K562 (cell line): ENCODE measurements around the gene PLD1. TPM values are rescaled to one million over a fixed set of nuclear protein-coding genes. Genes with fewer than 3 reads are reported as not detected.

Source experiments
- ATAC-seq: fragments of 200-7000 bp; cut with Tn5 transposase; 3 replicates; pipeline ENCODE4 v1.9.1; 2020; ENCODE audit warnings: moderate library complexity
- BruUV-seq: library from RNA; stranded (reverse); fragments of 400-500 nt; replicated peaks from 2 replicates; lab custom pipeline; 2021; lab: Mats Ljungman, UMichigan
- CTCF ChIA-PET: fragments of 300-600 bp; formaldehyde crosslinking; extraction: SDS; loops from one replicate; lab custom pipeline; 2021; ENCODE audit warnings: low intra/inter-chr PET ratio; lab: Yijun Ruan, JAX
- POLR2A ChIA-PET: fragments of 300-600, 350-650 bp; sonication (Branson Sonifier 250); formaldehyde crosslinking; extraction: SDS; loops from one replicate; lab custom pipeline; 2021; ENCODE audit warnings: antibody characterized with exemption, inconsistent platforms; lab: Yijun Ruan, JAX
- DNase-seq, 4 experiments: peaks; one replicate each; pipeline versions ENCODE4 v3.0.0 to v3.0.0-alpha.2; 2011 to 2018; ENCODE audit warnings: low spot score in 3 of 4, mixed read lengths in 3 of 4; ENCODE audit errors: extremely low read depth in 1 of 4
- FAIRE-seq: peaks from 2 replicates; lab custom pipeline; 2011; peaks lifted over from hg19 to GRCh38; lab: Jason Lieb, UNC
- H2AFZ ChIP-seq: 2 replicates; pipeline ENCODE4 v1.6.0; 2011; ENCODE audit warnings: low read depth, low read length, control low read depth, inconsistent platforms
- H3K27ac ChIP-seq: fragments of 200-600 bp; 3 replicates; pipeline ENCODE4 v1.8.0; 2011; ENCODE audit warnings: low read depth, mild to moderate bottlenecking, control low read depth, inconsistent platforms, low read length, moderate library complexity, mixed read lengths; ENCODE audit errors: extremely low read depth
- H3K27me3 ChIP-seq, 2 experiments: fragments of 300-600 bp in 1 of 2; 2 replicates in 1 of 2; 3 replicates in 1 of 2; pipeline versions ENCODE4 v1.6.0 to v1.8.0; 2011; ENCODE audit warnings: inconsistent platforms in 2 of 2, low read length in 2 of 2, mild to moderate bottlenecking in 1 of 2, mixed read lengths in 1 of 2, moderate library complexity in 1 of 2; ENCODE audit not compliant: control insufficient read depth in 2 of 2, insufficient read depth in 2 of 2
- H3K36me3 ChIP-seq: fragments of 300-600 bp; 3 replicates; pipeline ENCODE4 v1.8.0; 2011; ENCODE audit warnings: mild to moderate bottlenecking, low read length, inconsistent platforms; ENCODE audit not compliant: control insufficient read depth, insufficient read depth
- H3K4me1 ChIP-seq, 2 experiments: fragments of 200-600 bp in 1 of 2; replicated peaks in 1 of 2; 2 replicates in 1 of 2; 3 replicates in 1 of 2; pipeline versions ENCODE4 v1.5.1 to v1.8.0; 2011; ENCODE audit warnings: inconsistent platforms in 2 of 2, low read length in 2 of 2, mild to moderate bottlenecking in 1 of 2, mixed read lengths in 1 of 2, moderate library complexity in 1 of 2; ENCODE audit not compliant: control insufficient read depth in 2 of 2, insufficient read depth in 2 of 2
- H3K4me2 ChIP-seq: 2 replicates; pipeline ENCODE4 v1.6.1; 2011; ENCODE audit warnings: low read length, control low read depth, inconsistent platforms, mixed read lengths; ENCODE audit not compliant: insufficient read depth
- H3K4me3 ChIP-seq: fragments of 200-600 bp; sonication (generic), shearing (Covaris generic); 2 replicates; pipeline ENCODE4 v1.5.1; 2016; ENCODE audit warnings: control low read depth, inconsistent platforms
- H3K79me2 ChIP-seq: fragments of 200-600 bp; 3 replicates; pipeline ENCODE4 v1.8.0; 2011; ENCODE audit warnings: low read length, inconsistent platforms; ENCODE audit not compliant: control insufficient read depth, insufficient read depth
- H3K9ac ChIP-seq, 2 experiments: 2 replicates each; pipeline versions ENCODE4 v1.6.0 to v1.6.1; 2011; ENCODE audit warnings: low read depth in 2 of 2, low read length in 2 of 2, control low read depth in 1 of 2, inconsistent platforms in 1 of 2, mild to moderate bottlenecking in 1 of 2, mixed read lengths in 1 of 2; ENCODE audit not compliant: insufficient read depth in 1 of 2
- H3K9me1 ChIP-seq: one replicate; pipeline ENCODE4 v1.6.0; 2011; ENCODE audit warnings: inconsistent platforms, mild to moderate bottlenecking, low read length, moderate library complexity; ENCODE audit not compliant: control insufficient read depth, insufficient read depth
- H3K9me3 ChIP-seq: replicated peaks from 2 replicates; pipeline ENCODE4 v1.5.1; 2011; ENCODE audit warnings: low read depth, low read length, inconsistent platforms; ENCODE audit not compliant: control insufficient read depth, insufficient read depth
- H4K20me1 ChIP-seq: replicated peaks from 2 replicates; pipeline ENCODE4 v1.6.1; 2011; ENCODE audit warnings: low read length, inconsistent platforms, mixed read lengths; ENCODE audit not compliant: control insufficient read depth, insufficient read depth
- ARID2 ChIP-seq: fragments of 450-650 bp; IDR thresholded peaks from 2 replicates; pipeline ENCODE4 v1.6.1; 2017; ENCODE audit warnings: antibody characterized with exemption, mild to moderate bottlenecking
- BDP1 ChIP-seq: IDR thresholded peaks from 3 replicates; pipeline ENCODE4 v1.6.1; 2011; ENCODE audit not compliant: insufficient read length, insufficient read depth
- E2F3 ChIP-seq: fragments of 250-450 bp; sonication (Bioruptor Pico); IDR thresholded peaks from 2 replicates; pipeline ENCODE4 v1.4.0; 2020; ENCODE audit warnings: mild to moderate bottlenecking
- ELF4 ChIP-seq: fragments of 450-650 bp; formaldehyde crosslinking; IDR thresholded peaks from 2 replicates; pipeline ENCODE4 v1.4.0; 2022; ENCODE audit warnings: missing genetic modification characterization
- GATAD2A ChIP-seq: fragments of 450-650 bp; IDR thresholded peaks from 2 replicates; pipeline ENCODE4 v1.6.1; 2017
- HMG20A ChIP-seq: fragments of 450-650 bp; formaldehyde crosslinking; conservative IDR thresholded peaks from 2 replicates; pipeline ENCODE4 v1.4.0; 2020; ENCODE audit warnings: mild to moderate bottlenecking, mixed read lengths
- MTF1 ChIP-seq: fragments of 250-450 bp; sonication (Bioruptor Pico); IDR thresholded peaks from 2 replicates; pipeline ENCODE4 v1.9.0; 2021; ENCODE audit warnings: moderate library complexity, mild to moderate bottlenecking, inconsistent platforms, borderline replicate concordance
- NELFE ChIP-seq: IDR thresholded peaks from 2 replicates; pipeline ENCODE4 v1.6.1; 2011; ENCODE audit warnings: mild to moderate bottlenecking; ENCODE audit not compliant: insufficient read depth, insufficient read length
- POLR2B ChIP-seq: fragments of 450-650 bp; IDR thresholded peaks from 2 replicates; pipeline ENCODE4 v1.6.1; 2018; ENCODE audit warnings: low read depth; ENCODE audit not compliant: partially characterized antibody
- RBM39 ChIP-seq: fragments of 200-400 bp; formaldehyde crosslinking; optimal IDR thresholded peaks from 2 replicates; pipeline ENCODE3; 2018; ENCODE audit warnings: low read depth, low read length
- TRIM24 ChIP-seq, 2 experiments: fragments of 450-650 bp; IDR thresholded peaks; 2 replicates each; pipeline ENCODE4 v1.6.1; 2016
- ZFP1 ChIP-seq: fragments of 450-650 bp; formaldehyde crosslinking; IDR thresholded peaks from 2 replicates; pipeline ENCODE4 v1.4.0; 2020; ENCODE audit warnings: mild to moderate bottlenecking, mixed read lengths
- ZKSCAN8 ChIP-seq: fragments of 200-800 bp; sonication (Bioruptor generic); IDR thresholded peaks from 2 replicates; pipeline ENCODE4 v1.6.1; 2016; ENCODE audit warnings: missing genetic modification characterization, missing compliant biosample characterization
- ZNF780A ChIP-seq: fragments of 250-450 bp; sonication (Bioruptor Pico); IDR thresholded peaks from 2 replicates; pipeline ENCODE4 v1.5.0; 2021; ENCODE audit warnings: mild to moderate bottlenecking
- WGBS: fragments of 100-300 bp; shearing (Covaris generic); methylation state at CpG from one replicate; pipeline ENCODE4 v1.1.6; 2016; ENCODE audit warnings: low coverage, mixed read lengths; ENCODE audit not compliant: insufficient coverage; ENCODE audit errors: missing lambda C conversion rate; 5-methylcytosine and 5-hydroxymethylcytosine counted together
- in situ Hi-C: fragments of 300-500 bp; cut with MboI; formaldehyde crosslinking; loops from 4 replicates; pipeline ENCODE4 v1.15.0; 2018; ENCODE audit warnings: inconsistent platforms, mixed read lengths
- intact Hi-C: fragments of 100-400 bp; cut with micrococcal nuclease; formaldehyde crosslinking; loops from 2 replicates; pipeline ENCODE4 v1.14.2; 2022
- polyA plus RNA-seq, 8 experiments: library from polyadenylated mRNA; depleted of rRNA in 4 of 8; stranded (reverse) in 5 of 8; unstranded in 3 of 8; fragments of >200 nt; fragmentation: Nextera tagmentation in 2 of 8; fragmentation: Illumina TruSeq in 1 of 8; extraction: Ambion mirVana in 2 of 8; extraction: Trizol in 1 of 8; gene quantifications; 2 replicates each; pipeline versions ENCODE4 v1.2.1 to v1.2.3, GENCODE V29; 2011 to 2014; ENCODE audit warnings: inconsistent platforms in 1 of 8, missing spikeins in 1 of 8
- total RNA-seq, 7 experiments: library from RNA; depleted of rRNA in 6 of 7; stranded (reverse); fragments of >200 nt in 6 of 7; fragmentation: Illumina TruSeq in 2 of 7; extraction: Trizol in 2 of 7; gene quantifications; 2 replicates each; pipeline versions ENCODE4 v1.2.1 to v1.2.3, GENCODE V29; 2011 to 2021; ENCODE audit warnings: low replicate concordance in 1 of 7
- TF ChIP-seq, protein P1 (sequence below): IDR thresholded peaks from 2 replicates; pipeline ENCODE4 v1.6.1; 2014; ENCODE audit warnings: antibody characterized with exemption
- TF ChIP-seq, protein P2 (sequence below): fragments of 200-800 bp; sonication (Bioruptor generic); IDR thresholded peaks from 2 replicates; pipeline ENCODE4 v1.6.1; 2017; ENCODE audit warnings: missing genetic modification characterization, missing compliant biosample characterization

Gene PLD1
- total and polyA plus RNA-seq, 9 of the 15 experiments (the other 6 are each of a cell fraction or from before 2014, with no cell fraction given), result 8.4 to 26.1 (median 18.6) TPM

DNA sequence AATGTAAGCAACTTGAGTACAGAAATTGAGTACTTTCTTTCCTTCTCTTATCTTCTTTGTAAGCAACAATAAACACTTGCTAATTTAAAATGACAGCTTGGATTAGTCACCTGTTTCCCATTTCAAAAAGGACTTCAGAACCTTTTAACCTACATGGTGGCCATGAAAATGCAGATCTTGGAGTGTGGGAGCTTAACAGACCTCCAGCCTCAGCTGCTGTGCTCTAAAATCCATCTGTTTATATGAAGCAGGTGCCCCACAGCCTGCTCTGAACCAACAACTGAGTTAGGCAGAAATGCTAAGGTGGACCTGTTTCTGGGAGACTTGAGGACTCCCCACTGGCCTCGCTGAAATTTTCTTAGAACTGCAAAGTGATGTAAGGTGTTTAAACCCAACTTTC lies 259.0 kb downstream of the PLD1 start:
- Histone ChIP-seq H3K4me1 (peaks cover 3 to 4% of the 10 kb centered on the region in 2 experiments; a peak in 3 of 5 replicates), H3K9me3 (no peaks in the 10 kb centered on the region), H3K79me2 (no peaks in the 10 kb centered on the region), H3K9ac (no peak overlapping the region), H4K20me1 (no peaks in the 10 kb centered on the region), H3K4me3 (no peak overlapping the region), H3K36me3 (no peaks in the 10 kb centered on the region), H3K27me3 (no peaks in the 10 kb centered on the region), H3K9me1 (no peaks in the 10 kb centered on the region), H3K4me2 (no peak overlapping the region), H2AFZ (no peak overlapping the region), H3K27ac (no peak overlapping the region)
- BruUV-seq, result no TSS peak
- no peak for ATAC-seq
- FAIRE-seq, result no peak
- ChIA-PET POLR2A (no interaction called here), CTCF (no interaction called here)
- in situ Hi-C loops, result no loop called here
- 0% methylated on average over 1 of the region's 1 CpG for WGBS
- intact Hi-C loops, result no loop called here
- DNase-seq, result no peak
- TF ChIP-seq MTF1 (no peak), ZFP1 (CRISPR knock-in tag) (no peak), ZKSCAN8 (CRISPR knock-in tag) (no peak), TRIM24 (IDR thresholded peaks at IDR 0.05) (no peak), ZNF780A (CRISPR knock-in tag) (no peak), ELF4 (CRISPR knock-in tag) (no peak), E2F3 (CRISPR knock-in tag) (no peak), RBM39 (no peak), HMG20A (CRISPR knock-in tag) (no peak), ARID2 (no peak), BDP1 (no peak), GATAD2A (no peak), POLR2B (no peak), NELFE (no peak)
- TF ChIP-seq, protein P1, sequence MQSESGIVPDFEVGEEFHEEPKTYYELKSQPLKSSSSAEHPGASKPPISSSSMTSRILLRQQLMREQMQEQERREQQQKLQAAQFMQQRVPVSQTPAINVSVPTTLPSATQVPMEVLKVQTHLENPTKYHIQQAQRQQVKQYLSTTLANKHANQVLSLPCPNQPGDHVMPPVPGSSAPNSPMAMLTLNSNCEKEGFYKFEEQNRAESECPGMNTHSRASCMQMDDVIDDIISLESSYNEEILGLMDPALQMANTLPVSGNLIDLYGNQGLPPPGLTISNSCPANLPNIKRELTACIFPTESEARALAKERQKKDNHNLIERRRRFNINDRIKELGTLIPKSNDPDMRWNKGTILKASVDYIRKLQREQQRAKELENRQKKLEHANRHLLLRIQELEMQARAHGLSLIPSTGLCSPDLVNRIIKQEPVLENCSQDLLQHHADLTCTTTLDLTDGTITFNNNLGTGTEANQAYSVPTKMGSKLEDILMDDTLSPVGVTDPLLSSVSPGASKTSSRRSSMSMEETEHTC, result no peak
- TF ChIP-seq, protein P2, sequence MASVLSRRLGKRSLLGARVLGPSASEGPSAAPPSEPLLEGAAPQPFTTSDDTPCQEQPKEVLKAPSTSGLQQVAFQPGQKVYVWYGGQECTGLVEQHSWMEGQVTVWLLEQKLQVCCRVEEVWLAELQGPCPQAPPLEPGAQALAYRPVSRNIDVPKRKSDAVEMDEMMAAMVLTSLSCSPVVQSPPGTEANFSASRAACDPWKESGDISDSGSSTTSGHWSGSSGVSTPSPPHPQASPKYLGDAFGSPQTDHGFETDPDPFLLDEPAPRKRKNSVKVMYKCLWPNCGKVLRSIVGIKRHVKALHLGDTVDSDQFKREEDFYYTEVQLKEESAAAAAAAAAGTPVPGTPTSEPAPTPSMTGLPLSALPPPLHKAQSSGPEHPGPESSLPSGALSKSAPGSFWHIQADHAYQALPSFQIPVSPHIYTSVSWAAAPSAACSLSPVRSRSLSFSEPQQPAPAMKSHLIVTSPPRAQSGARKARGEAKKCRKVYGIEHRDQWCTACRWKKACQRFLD (CRISPR knock-in tag), result no peak
